Stimulated activated naive CD8-positive, alpha-beta T cell treated with anti-CD3 and anti-CD28 coated beads, Interleukin-15, Interleukin-2, amounts not matched to agents 100 U/mL and 50 U/mL, for 24 hours (primary cell): ENCODE measurements around the gene RHOD.
A peak's percentile ranks its signal among the peaks of the same experiment; 100 is the strongest.

ENCODE experiments used
- ATAC-seq: fragments of 150-1000 bp; cut with Tn5 transposase; one replicate; pipeline ENCODE4 v1.10.0; 2021
- DNase-seq: peaks from one replicate; pipeline ENCODE4 v3.0.0; 2021

Gene RHOD

GRCh38 chr11:67032830-67033551 lies 23.7 kb upstream of the RHOD start:
- DNase-seq, result no peak

GRCh38 chr11:67033661-67034166 lies 22.9 kb upstream of the RHOD start:
- DNase-seq, result no peak
- ATAC-seq, result no peak

More at GRCh38 chr11:67032830-67033551, 23.7 kb upstream of the RHOD start:
- ATAC-seq, result no peak

GRCh38 chr11:67034350-67034749 lies 22.3 kb upstream of the RHOD start:
- ATAC-seq, result no peak
- no peak for DNase-seq

GRCh38 chr11:67040147-67040546 lies 16.5 kb upstream of the RHOD start:
- ATAC-seq (no peak), DNase-seq (no peak)

GRCh38 chr11:67041602-67042001 lies 15.0 kb upstream of the RHOD start:
- ATAC-seq, result no peak
- DNase-seq, result no peak

GRCh38 chr11:67043572-67044349 lies 12.9 kb upstream of the RHOD start:
- DNase-seq, result no peak
- ATAC-seq, result no peak

- ATAC-seq, result no peak
- no peak for DNase-seq
Observed at GRCh38 chr11:67044496-67044895, 12.2 kb upstream of the RHOD start.

- ATAC-seq (no peak), DNase-seq (no peak)
Observed at GRCh38 chr11:67045314-67045713, 11.3 kb upstream of the RHOD start.

GRCh38 chr11:67048515-67049130 lies 8.0 kb upstream of the RHOD start:
- no peak for DNase-seq
- ATAC-seq, result no peak

- ATAC-seq (no peak), DNase-seq (no peak)
Observed at GRCh38 chr11:67050139-67050538, 6.5 kb upstream of the RHOD start.

GRCh38 chr11:67051180-67051893 lies 5.3 kb upstream of the RHOD start:
- DNase-seq, result no peak
- no peak for ATAC-seq

- ATAC-seq (no peak), DNase-seq (no peak)
Observed at GRCh38 chr11:67051945-67052488, 4.6 kb upstream of the RHOD start.

GRCh38 chr11:67052891-67053290 lies 3.8 kb upstream of the RHOD start:
- DNase-seq (no peak), ATAC-seq (no peak)

- DNase-seq (peak; percentile 63), ATAC-seq (peak; percentile 65)
Observed at GRCh38 chr11:67053896-67054329, 2.7 kb upstream of the RHOD start.

GRCh38 chr11:67054346-67054835 lies 2.3 kb upstream of the RHOD start:
- DNase-seq (no peak), ATAC-seq (no peak)

GRCh38 chr11:67054836-67055523 lies 1.7 kb upstream of the RHOD start:
- peak; percentile 38 for ATAC-seq
- peak; percentile 36 for DNase-seq

GRCh38 chr11:67055812-67056211 lies 835 bp upstream of the RHOD start:
- no peak for ATAC-seq

GRCh38 chr11:67057205-67057672 lies 592 bp downstream of the RHOD start:
- no peak for ATAC-seq
- no peak for DNase-seq

More at GRCh38 chr11:67055812-67056211, 835 bp upstream of the RHOD start:
- DNase-seq, result no peak

GRCh38 chr11:67058506-67058905 lies 1.9 kb downstream of the RHOD start:
- DNase-seq (no peak), ATAC-seq (no peak)

GRCh38 chr11:67059671-67060070 lies 3.0 kb downstream of the RHOD start:
- no peak for ATAC-seq
- no peak for DNase-seq

- ATAC-seq, result no peak
- DNase-seq, result no peak
Observed at GRCh38 chr11:67060111-67060522, 3.5 kb downstream of the RHOD start.
